Glutamatergic neuron (in vitro differentiated cells): ENCODE data around the gene TPRG1L. TPM values are rescaled to one million over a fixed set of nuclear protein-coding genes. Genes with fewer than 3 reads are reported as not detected.

Source experiments
- DNase-seq: peaks from one replicate; pipeline ENCODE4 v3.0.0; 2022
- H3K27ac Mint-ChIP-seq: one replicate; pipeline ENCODE4 v1.8.0; 2020; ENCODE audit warnings: mild to moderate bottlenecking, mixed read lengths, inconsistent platforms; ENCODE audit not compliant: unreplicated experiment
- H3K27me3 Mint-ChIP-seq: one replicate; pipeline ENCODE4 v1.8.0; 2020; ENCODE audit warnings: mild to moderate bottlenecking, moderate library complexity, mixed read lengths, inconsistent platforms; ENCODE audit not compliant: unreplicated experiment
- H3K36me3 Mint-ChIP-seq: one replicate; pipeline ENCODE4 v1.8.0; 2020; ENCODE audit warnings: mild to moderate bottlenecking, mixed read lengths, inconsistent platforms; ENCODE audit not compliant: unreplicated experiment
- H3K4me1 Mint-ChIP-seq: one replicate; pipeline ENCODE4 v1.8.0; 2020; ENCODE audit warnings: mild to moderate bottlenecking, low read depth, mixed read lengths, inconsistent platforms; ENCODE audit not compliant: unreplicated experiment
- H3K4me3 Mint-ChIP-seq: one replicate; pipeline ENCODE4 v1.8.0; 2020; ENCODE audit warnings: mild to moderate bottlenecking, mixed read lengths, inconsistent platforms; ENCODE audit not compliant: unreplicated experiment
- H3K9me3 Mint-ChIP-seq: one replicate; pipeline ENCODE4 v1.8.0; 2020; ENCODE audit warnings: mild to moderate bottlenecking, moderate library complexity, mixed read lengths, inconsistent platforms; ENCODE audit not compliant: unreplicated experiment
- total RNA-seq: library from RNA; stranded (reverse); fragmentation: NEBNext Ultra II Directional; extraction: Animal tissue kit (Norgen Biotek cat#: 25700); gene quantifications from one replicate; pipeline ENCODE4 v1.2.1, GENCODE V29; 2021; ENCODE audit not compliant: unreplicated experiment
- TF ChIP-seq, protein P1 (sequence below): fragments of 200-600 bp; sonication (generic); IDR thresholded peaks from one replicate; pipeline ENCODE4 v1.5.0; 2021; ENCODE audit not compliant: partially characterized antibody, unreplicated experiment

Gene TPRG1L
- total RNA-seq, 1 donor from 2014 or later: 43.1 TPM

DNA sequence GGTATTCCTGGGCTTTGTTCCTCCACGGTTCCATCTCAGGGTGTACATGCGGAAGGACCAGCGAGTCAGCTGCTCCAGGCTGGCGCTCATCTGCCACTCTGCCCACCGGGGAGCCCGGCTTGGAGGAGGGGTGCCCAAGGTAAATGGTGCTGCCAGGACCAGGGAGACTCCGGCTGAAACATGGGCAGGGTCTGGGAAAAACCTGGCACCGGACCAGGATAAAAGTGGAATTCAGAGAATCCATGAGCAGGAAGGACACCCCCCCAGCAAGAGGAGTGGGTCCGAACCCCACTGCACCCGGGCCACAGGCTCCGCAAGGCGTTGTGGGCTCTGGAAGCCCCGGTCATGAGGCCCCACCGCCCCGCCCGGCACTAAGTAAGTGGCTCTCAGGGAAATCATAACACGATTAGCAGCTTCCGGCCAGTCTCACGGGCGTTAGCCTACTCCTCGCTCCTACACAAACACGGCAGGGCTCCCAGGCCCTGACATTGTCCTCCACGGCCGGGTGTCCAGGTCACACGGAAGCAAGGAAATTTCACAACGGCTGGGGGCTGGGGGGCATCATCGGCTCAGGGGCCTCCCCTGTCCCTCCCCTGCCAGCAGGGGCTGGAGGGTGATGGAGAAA lies 34.6 kb upstream of the TPRG1L start:
- peaks cover 4% of the 10 kb centered on the region for H3K4me1 Mint-ChIP-seq

GRCh38 chr1:3590951-3591865 lies 33.6 kb upstream of the TPRG1L start:
- Mint-ChIP-seq H3K4me3 (no peak overlapping the region), H3K9me3 (no peaks in the 10 kb centered on the region), H3K36me3 (no peaks in the 10 kb centered on the region), H3K27ac (no peak overlapping the region), H3K27me3 (peaks cover 10% of the 10 kb centered on the region), H3K4me1 (peaks cover 4% of the 10 kb centered on the region)
- TF ChIP-seq, protein P1, sequence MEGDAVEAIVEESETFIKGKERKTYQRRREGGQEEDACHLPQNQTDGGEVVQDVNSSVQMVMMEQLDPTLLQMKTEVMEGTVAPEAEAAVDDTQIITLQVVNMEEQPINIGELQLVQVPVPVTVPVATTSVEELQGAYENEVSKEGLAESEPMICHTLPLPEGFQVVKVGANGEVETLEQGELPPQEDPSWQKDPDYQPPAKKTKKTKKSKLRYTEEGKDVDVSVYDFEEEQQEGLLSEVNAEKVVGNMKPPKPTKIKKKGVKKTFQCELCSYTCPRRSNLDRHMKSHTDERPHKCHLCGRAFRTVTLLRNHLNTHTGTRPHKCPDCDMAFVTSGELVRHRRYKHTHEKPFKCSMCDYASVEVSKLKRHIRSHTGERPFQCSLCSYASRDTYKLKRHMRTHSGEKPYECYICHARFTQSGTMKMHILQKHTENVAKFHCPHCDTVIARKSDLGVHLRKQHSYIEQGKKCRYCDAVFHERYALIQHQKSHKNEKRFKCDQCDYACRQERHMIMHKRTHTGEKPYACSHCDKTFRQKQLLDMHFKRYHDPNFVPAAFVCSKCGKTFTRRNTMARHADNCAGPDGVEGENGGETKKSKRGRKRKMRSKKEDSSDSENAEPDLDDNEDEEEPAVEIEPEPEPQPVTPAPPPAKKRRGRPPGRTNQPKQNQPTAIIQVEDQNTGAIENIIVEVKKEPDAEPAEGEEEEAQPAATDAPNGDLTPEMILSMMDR: no peak
- DNase-seq: no peak

More for the DNA sequence above, 34.6 kb upstream of the TPRG1L start:
- Mint-ChIP-seq H3K27ac (no peak overlapping the region), H3K4me3 (no peak overlapping the region), H3K9me3 (no peaks in the 10 kb centered on the region), H3K27me3 (peaks cover 10% of the 10 kb centered on the region), H3K36me3 (no peaks in the 10 kb centered on the region)
- TF ChIP-seq, protein P1: no peak
- DNase-seq: no peak

DNA sequence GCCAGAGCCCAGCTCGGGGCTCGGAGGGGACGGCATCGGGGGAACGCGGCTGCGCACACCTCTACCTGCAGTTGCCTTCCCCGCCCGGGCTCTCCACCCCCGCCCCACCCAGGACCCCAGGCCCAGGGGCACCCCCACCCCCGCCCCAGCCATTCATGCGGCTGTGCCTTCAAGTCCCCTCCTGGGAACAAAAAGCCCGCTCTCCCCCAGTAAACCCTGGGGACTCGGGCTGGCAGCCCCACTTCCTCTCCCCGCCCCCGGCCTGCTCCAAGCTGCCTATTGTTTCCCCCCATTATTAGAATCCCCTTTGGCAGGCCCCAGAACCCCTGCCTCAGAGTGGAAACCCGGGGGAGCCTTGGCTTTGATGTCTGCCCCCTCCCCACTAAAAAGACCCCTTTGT lies 31.5 kb upstream of the TPRG1L start:
- Mint-ChIP-seq H3K36me3 (no peaks in the 10 kb centered on the region), H3K9me3 (peaks cover 2% of the 10 kb centered on the region), H3K4me3 (no peak overlapping the region), H3K4me1 (peaks cover 6% of the 10 kb centered on the region), H3K27ac (no peak overlapping the region), H3K27me3 (peaks cover 5% of the 10 kb centered on the region)
- TF ChIP-seq, protein P1: no peak
- DNase-seq: no peak

- Mint-ChIP-seq H3K27me3 (peaks cover 6% of the 10 kb centered on the region), H3K4me1 (peaks cover 6% of the 10 kb centered on the region), H3K36me3 (no peaks in the 10 kb centered on the region), H3K4me3 (no peak overlapping the region), H3K27ac (no peak overlapping the region), H3K9me3 (peaks cover 2% of the 10 kb centered on the region)
- TF ChIP-seq, protein P1: no peak
- DNase-seq: no peak
Observed at GRCh38 chr1:3593745-3594144, 31.1 kb upstream of the TPRG1L start.

- peaks cover 2% of the 10 kb centered on the region for H3K9me3 Mint-ChIP-seq
- H3K4me3 Mint-ChIP-seq: no peak overlapping the region
- TF ChIP-seq, protein P1: no peak
- no peak for DNase-seq
- H3K27me3 Mint-ChIP-seq: peaks cover 3% of the 10 kb centered on the region
- H3K27ac Mint-ChIP-seq: no peak overlapping the region
- peaks cover 4% of the 10 kb centered on the region for H3K4me1 Mint-ChIP-seq
- no peaks in the 10 kb centered on the region for H3K36me3 Mint-ChIP-seq
Observed at GRCh38 chr1:3594706-3595377, 30.0 kb upstream of the TPRG1L start.
